LNCAP (cell line): Measurements from ENCODE around the gene BCAR1.

Experiments used
- TF ChIP-seq, protein P1 (sequence below): fragments of 450-650 bp; IDR thresholded peaks from 2 replicates; pipeline ENCODE4 v1.5.1; 2017; ENCODE audit warnings: mild to moderate bottlenecking

The BCAR1 gene

DNA sequence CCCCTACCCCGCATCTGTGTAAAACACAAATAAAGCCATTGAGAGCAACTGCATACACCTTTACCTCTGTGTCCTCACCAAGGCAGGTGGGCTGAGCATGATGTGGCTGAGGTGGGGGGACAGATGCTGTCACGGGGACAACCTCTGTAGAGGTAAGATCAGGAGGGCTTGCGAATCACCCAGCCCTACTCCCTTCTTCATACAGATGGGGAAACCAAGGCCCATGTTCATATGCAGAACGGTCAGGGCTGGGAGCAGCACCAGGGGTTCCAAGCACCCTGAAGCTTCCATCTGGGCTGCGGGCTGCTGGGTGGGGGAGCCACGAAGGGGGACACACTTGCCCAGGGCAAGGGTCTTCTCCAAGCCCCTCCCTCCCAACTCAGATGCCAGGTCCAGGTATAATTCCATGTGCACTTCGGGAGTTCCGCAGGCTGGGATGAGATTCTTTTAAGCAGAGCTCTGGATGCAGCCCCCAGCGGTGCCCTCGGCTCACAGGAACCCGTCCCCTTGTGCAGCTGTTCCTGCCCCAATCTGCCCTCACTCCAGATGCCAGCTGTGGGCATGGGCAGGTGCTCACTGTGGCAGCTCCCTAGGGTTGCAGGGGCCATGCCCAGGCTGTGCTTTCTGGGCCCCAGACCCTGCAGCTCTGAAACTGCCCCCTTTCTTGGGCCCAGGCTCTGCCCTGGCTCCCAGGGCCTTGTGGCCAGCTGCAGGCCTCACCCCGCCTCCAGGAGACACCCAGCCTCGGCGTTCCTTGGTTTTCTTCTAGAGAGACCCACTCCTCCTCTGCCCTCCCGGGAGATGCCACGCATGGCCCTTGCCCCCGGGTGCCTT, 23.1 kb downstream of the BCAR1 start:
- TF ChIP-seq, protein P1, sequence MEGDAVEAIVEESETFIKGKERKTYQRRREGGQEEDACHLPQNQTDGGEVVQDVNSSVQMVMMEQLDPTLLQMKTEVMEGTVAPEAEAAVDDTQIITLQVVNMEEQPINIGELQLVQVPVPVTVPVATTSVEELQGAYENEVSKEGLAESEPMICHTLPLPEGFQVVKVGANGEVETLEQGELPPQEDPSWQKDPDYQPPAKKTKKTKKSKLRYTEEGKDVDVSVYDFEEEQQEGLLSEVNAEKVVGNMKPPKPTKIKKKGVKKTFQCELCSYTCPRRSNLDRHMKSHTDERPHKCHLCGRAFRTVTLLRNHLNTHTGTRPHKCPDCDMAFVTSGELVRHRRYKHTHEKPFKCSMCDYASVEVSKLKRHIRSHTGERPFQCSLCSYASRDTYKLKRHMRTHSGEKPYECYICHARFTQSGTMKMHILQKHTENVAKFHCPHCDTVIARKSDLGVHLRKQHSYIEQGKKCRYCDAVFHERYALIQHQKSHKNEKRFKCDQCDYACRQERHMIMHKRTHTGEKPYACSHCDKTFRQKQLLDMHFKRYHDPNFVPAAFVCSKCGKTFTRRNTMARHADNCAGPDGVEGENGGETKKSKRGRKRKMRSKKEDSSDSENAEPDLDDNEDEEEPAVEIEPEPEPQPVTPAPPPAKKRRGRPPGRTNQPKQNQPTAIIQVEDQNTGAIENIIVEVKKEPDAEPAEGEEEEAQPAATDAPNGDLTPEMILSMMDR = no peak

DNA sequence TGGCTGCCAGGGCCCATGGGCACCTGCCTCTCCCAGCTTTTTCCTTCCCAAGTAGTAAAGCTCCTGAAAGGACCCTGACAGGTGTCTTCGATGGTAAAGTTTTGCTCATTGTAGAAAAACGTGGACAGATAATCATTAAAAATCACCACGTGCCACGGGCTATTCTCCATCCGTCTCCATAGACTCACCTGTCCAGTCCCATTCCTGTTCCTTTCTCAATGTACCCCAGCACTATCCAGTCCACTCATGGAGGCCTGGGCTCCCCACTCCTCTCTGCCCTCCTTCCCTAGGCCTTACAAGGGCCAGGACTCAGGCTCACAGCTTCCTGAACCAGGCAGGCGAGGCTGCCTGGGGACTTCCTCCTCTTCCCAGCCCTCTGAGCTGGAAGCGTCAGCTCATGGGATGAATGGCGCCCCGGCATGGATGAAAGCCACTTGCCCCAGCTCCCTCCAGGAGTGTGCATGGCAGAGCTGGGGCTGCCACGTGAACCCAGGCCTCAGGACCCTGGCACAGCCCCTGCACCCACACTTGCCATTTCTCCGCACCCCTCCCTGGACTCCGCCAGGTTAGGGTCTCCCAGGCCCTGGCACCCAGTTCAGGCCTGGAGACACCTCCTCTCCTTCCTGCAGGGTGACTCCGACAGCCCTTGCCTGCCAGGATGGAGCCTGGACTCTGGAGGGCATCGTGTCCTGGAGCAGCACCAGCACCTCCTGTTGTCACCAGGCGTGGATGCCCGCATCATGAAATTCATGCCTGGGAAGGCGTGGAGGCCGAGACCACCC, 23.9 kb downstream of the BCAR1 start:
- TF ChIP-seq, protein P1 = no peak

DNA sequence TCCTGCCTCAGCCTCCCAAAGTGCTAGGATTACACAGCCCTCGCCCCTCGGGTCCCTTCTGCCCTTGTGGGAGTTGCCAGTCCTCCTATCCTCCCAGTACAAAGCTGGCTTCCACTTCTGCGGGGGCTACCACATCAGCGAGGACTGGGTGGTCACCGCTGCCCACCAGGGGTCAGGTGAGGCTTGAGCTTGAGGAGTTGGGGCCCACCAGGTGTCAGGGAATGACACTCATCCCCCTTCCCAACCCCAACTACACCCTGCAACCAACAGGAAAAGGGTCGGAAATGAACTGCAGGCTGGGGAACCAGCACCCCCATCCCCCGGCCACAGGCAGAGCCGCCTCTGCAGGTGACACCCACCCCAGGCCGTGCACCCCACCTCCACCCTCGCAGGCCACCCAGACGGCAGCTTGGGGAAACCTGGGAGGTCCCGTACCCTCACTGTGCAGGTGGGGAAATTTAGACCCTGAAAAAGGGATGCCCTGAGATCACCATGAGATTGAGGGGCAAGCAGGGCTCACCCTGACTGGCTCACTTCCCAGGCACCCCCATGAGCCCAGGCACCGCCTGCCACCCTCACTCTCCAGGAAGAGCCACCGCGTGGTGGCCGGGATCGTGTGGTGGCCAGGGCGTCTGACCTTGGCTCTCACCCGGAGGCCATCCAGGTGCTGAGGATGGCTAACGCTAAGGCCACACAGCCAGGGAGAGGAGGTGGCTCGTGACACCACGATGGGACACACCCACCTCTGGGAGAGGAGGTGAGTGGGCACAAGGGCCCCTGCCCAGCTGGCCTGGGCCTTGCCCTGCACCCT, 24.7 kb downstream of the BCAR1 start:
- TF ChIP-seq, protein P1 = no peak

DNA sequence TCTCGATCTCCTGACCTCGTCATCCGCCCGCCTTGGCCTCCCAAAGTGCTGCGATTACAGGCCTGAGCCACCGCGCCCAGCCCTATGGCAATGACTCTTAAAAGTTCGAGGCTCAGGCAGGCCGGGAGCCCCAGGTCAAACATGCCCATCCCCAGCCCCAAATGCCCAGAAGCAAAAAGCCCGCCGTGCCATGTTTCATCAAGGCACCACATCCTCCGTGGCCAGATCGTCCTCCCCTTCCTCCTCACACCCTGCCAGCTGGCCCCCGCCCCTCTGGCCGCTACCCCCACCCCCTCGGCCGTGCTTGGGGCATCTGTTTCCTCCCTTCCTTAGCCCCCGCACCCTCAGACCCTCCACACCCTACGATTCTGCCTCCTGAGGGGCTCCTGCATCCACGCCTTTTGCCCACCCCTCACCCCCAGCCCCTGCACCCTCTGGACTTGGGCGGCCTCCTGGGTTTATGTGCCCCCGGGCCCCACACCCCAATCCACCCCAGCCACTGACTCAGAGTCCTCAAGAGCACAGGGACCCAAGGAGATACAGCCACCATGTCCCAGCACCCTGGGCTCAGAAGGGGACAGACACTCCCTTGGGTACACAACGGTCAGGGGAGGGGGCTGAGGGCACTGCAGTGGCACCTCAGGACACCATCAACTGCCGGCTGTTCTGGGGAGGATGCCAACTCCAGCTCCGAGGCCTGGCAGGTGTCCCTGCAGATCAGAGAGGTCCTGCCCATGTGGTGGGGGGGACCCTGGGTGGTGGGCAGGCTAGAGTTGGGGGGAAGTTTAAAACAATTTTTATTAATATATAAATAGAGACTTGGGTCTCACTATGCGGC, 25.5 kb downstream of the BCAR1 start:
- TF ChIP-seq, protein P1 = no peak

DNA sequence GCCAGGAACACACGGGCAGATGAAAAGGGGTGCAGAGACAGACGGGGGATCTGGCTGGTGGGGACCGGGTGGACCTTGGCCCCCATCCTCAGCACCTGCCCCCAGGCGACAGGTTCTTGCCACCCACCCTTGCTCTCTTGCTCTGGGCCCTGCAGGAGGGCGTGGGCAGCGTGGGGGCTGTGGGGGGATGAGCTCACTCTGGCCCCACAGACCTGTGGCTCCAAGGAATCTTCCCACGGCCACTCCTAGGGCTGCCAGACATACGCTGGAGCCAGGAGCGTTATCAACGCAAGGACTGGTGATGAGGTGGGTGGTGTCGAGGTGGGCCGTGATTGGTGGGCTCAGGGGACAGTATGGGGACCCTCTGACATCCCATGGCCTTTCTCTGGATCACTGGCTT, 26.3 kb downstream of the BCAR1 start:
- TF ChIP-seq, protein P1 = no peak

DNA sequence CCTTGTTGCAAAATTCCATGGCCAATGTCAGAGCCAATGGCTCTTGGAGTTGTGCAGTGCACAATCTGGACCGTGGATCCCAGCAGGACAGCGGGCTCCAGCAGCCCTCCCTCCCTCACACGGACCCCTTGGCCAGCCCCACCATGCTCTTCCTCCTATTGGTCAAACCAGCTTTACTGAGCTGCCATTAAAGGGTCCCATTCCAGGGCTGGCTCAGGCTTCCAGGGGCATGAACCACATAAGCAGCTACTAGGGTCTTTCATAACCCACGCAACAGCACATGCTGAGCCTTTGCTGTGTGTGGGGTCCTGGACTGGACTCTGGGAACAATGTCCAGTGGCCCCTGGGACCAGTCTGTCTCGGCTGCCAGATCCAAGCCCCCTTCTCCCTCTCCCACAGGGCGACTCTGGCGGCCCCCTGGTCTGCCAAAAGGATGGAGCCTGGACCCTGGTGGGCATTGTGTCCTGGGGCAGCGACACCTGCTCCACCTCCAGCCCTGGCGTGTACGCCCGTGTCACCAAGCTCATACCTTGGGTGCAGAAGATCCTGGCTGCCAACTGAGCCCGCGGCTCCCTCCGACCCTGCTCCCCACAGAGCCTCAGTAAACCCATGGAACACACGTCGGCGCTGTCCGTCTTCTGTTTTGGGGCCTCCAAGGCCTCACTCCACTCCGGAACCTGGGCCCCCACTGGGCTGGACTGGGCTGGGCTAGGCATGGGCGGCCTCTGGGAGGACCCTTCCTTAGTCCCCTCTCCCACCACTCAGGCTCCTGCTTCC, 26.9 kb downstream of the BCAR1 start:
- TF ChIP-seq, protein P1 = no peak
